ENCODE results near the gene GBP2. TPM values are rescaled to one million over a fixed set of nuclear protein-coding genes. Genes with fewer than 3 reads are reported as not detected.
"Not testable (repeated sequence)": the region's sequence is repeated elsewhere in the genome, so short reads cannot be mapped to it uniquely, and the experiment has no call there.

The GBP2 gene
- total RNA-seq, 1 experiment from 2014 or later, result 0.07 TPM

DNA sequence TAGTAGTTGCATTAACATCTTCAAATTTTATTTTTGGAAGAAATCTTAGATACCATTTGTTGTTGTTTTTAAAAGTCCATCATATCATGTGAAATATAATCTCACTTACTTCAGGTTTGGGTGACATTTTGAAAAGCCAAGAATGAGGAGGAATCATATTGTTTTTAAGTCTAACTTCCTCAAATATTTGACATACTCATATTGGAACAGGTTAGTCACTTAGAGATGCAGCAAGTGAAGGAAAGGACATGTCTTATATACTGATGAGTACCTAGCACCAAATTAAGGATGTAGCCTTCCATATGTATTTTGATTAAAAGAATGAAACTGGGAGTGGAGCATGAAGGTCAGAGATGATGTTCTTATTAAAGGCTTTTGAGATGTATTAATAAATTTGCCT is 23.9 kb downstream of the GBP2 start:
- H3K27me3 ChIP-seq (ENCODE audit: control insufficient read depth, insufficient read depth, low read length), result no peaks in the 10 kb centered on the region
- H3K4me3 ChIP-seq (ENCODE audit: insufficient read depth, low read depth, low read length), result no peak overlapping the region
- no peaks in the 10 kb centered on the region for H3K36me3 ChIP-seq (replicated peaks; ENCODE audit: control insufficient read depth, insufficient read depth, low read length)
- DNase-seq, result no peak

DNA sequence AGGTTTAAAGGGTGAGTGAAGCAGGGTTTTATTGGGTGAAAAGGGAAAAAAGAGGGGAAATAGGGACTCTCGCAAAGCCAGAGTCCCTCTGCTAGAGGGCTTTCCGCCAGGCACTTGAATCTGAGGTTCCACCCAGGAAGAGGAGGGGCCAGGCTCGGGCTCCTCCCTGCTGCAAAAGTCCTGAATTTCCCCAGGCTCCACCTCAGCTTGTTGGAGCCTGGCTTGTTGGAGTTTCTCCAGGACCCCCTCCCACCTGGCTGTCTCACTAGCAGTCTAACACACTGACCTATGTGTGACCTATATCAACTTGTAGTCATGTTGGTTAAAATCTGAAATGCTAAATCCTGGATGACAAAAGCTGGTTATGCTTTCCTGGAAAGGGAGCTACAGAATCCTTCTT is 25.5 kb downstream of the GBP2 start:
- no peaks in the 10 kb centered on the region for H3K36me3 ChIP-seq (replicated peaks; ENCODE audit: control insufficient read depth, insufficient read depth, low read length)
- no peaks in the 10 kb centered on the region for H3K27me3 ChIP-seq (ENCODE audit: control insufficient read depth, insufficient read depth, low read length)
- H3K4me3 ChIP-seq (ENCODE audit: insufficient read depth, low read depth, low read length), result no peak overlapping the region
- no peak for DNase-seq

- H3K36me3 ChIP-seq (replicated peaks; ENCODE audit: control insufficient read depth, insufficient read depth, low read length), result no peaks in the 10 kb centered on the region
- H3K4me3 ChIP-seq (ENCODE audit: insufficient read depth, low read depth, low read length), result no peak overlapping the region
- no peak for DNase-seq
- H3K27me3 ChIP-seq (ENCODE audit: control insufficient read depth, insufficient read depth, low read length), result no peaks in the 10 kb centered on the region
Observed at GRCh38 chr1:89098857-89099256, 27.1 kb downstream of the GBP2 start.

DNA sequence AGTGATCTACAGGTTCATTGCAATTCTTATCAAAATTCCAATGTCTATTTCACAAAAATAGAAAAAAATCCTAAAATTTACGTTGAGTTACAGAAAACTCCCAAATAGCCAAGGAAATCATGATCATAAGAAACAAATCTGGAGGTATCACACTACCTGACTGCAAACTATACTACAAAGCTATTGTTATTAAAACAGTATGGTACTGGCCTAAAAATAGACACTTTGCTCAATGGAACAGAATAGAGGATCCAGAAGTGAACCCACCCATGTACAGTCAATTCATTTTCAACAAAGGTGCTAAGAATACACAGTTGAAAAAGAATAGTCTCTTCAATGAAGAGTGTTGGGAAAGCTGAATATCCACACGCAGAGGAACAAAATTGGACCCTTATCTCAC is 30.2 kb downstream of the GBP2 start:
- no peak for DNase-seq
- no peaks in the 10 kb centered on the region for H3K27me3 ChIP-seq (ENCODE audit: control insufficient read depth, insufficient read depth, low read length)
- no peaks in the 10 kb centered on the region for H3K36me3 ChIP-seq (replicated peaks; ENCODE audit: control insufficient read depth, insufficient read depth, low read length)
- H3K4me3 ChIP-seq (ENCODE audit: insufficient read depth, low read depth, low read length), result no peak overlapping the region

DNA sequence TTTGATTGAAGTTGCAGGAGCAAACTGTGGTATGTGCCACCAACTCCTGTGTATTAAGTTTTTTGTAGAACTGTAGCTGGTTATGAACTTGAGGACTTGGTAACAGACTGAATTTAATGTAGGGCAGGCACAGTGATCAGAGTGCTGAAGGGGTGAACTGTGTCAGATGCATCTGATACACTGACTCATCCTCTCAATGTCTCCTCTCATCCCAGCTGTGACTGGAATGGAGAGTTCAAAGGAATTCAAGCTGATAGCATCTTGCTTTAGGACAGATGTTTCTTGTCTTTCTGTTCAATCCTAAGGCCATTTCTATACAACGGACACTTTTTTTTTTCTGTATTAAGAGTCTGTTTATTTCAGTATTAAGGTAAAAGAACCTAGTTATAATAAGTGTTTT is 36.0 kb downstream of the GBP2 start:
- Histone ChIP-seq H3K4me3 (ENCODE audit: insufficient read depth, low read depth, low read length) (no peak overlapping the region), H3K36me3 (replicated peaks; ENCODE audit: control insufficient read depth, insufficient read depth, low read length) (no peaks in the 10 kb centered on the region), H3K27me3 (ENCODE audit: control insufficient read depth, insufficient read depth, low read length) (no peaks in the 10 kb centered on the region)
- no peak for DNase-seq

GRCh38 chr1:89088572-89088971 is 37.3 kb downstream of the GBP2 start:
- Histone ChIP-seq H3K4me3 (ENCODE audit: insufficient read depth, low read depth, low read length) (no peak overlapping the region), H3K36me3 (replicated peaks; ENCODE audit: control insufficient read depth, insufficient read depth, low read length) (no peaks in the 10 kb centered on the region), H3K27me3 (ENCODE audit: control insufficient read depth, insufficient read depth, low read length) (no peaks in the 10 kb centered on the region)
- DNase-seq, result no peak

GRCh38 chr1:89087241-89087640 is 38.7 kb downstream of the GBP2 start:
- H3K4me3 ChIP-seq (ENCODE audit: insufficient read depth, low read depth, low read length), result no peak overlapping the region
- no peaks in the 10 kb centered on the region for H3K27me3 ChIP-seq (ENCODE audit: control insufficient read depth, insufficient read depth, low read length)
- H3K36me3 ChIP-seq (replicated peaks; ENCODE audit: control insufficient read depth, insufficient read depth, low read length), result no peaks in the 10 kb centered on the region
- no peak for DNase-seq

DNA sequence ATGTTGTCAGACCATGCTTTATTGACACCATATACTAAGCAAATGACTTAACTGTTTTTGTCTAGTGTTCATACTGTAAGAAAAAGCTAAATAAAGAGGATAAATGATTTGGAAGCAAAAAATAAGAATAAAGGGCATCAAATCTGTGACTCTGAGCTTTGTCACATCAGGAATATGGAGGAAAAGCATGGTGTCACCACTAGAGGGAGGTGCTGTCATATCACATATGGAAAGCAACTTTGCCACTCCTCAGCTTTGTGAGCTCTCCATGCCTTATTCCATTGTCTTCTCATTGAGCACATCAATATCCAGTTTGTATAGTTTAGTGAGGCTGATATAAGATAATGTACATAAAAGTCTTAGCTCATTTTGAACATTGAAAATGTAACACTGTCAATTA is 40.1 kb downstream of the GBP2 start:
- Histone ChIP-seq H3K36me3 (replicated peaks; ENCODE audit: control insufficient read depth, insufficient read depth, low read length) (no peaks in the 10 kb centered on the region), H3K4me3 (ENCODE audit: insufficient read depth, low read depth, low read length) (no peak overlapping the region), H3K27me3 (ENCODE audit: control insufficient read depth, insufficient read depth, low read length) (no peaks in the 10 kb centered on the region)
- peak; percentile 57 for DNase-seq

GRCh38 chr1:89081005-89081404 is 44.9 kb downstream of the GBP2 start:
- Histone ChIP-seq H3K27me3 (ENCODE audit: control insufficient read depth, insufficient read depth, low read length) (no peaks in the 10 kb centered on the region), H3K4me3 (ENCODE audit: insufficient read depth, low read depth, low read length) (no peak overlapping the region), H3K36me3 (replicated peaks; ENCODE audit: control insufficient read depth, insufficient read depth, low read length) (no peaks in the 10 kb centered on the region)
- no peak for DNase-seq

- not testable (repeated sequence) for H3K4me3 ChIP-seq (ENCODE audit: insufficient read depth, low read depth, low read length); DNase-seq; H3K27me3 ChIP-seq (ENCODE audit: control insufficient read depth, insufficient read depth, low read length); H3K36me3 ChIP-seq (replicated peaks; ENCODE audit: control insufficient read depth, insufficient read depth, low read length)
Observed at GRCh38 chr1:89080068-89080467, 45.8 kb downstream of the GBP2 start.

DNA sequence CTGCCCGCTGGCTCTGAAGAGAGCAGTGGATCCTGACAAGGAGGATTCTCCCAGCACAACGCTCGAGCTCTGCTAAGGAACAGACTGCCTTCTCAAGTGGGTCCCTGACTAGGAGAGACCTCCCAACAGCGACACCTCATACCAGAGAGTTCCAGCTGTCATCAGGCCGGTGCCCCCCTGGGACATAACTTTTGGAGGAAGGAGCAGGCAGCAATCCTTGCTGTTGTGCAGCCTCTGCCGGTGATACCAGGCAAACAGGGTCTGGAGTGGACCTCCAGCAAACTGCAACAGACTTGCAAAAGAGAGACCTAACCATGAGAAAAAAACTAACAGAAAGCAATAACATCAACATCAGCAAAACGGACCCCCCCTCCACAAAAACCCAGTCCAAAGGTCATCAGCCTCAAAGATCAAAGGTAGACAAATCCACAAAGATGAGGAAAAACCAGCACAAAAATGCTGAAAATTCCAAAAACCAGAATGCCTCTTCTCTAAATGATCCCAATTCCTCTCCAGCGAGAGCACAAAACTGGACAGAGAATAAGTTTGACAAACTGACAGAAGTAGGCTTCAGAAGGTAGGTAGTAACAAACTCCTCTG is 53.3 kb downstream of the GBP2 start:
- not testable (repeated sequence) for H3K36me3 ChIP-seq (replicated peaks; ENCODE audit: control insufficient read depth, insufficient read depth, low read length); H3K4me3 ChIP-seq (ENCODE audit: insufficient read depth, low read depth, low read length); H3K27me3 ChIP-seq (ENCODE audit: control insufficient read depth, insufficient read depth, low read length)

DNA sequence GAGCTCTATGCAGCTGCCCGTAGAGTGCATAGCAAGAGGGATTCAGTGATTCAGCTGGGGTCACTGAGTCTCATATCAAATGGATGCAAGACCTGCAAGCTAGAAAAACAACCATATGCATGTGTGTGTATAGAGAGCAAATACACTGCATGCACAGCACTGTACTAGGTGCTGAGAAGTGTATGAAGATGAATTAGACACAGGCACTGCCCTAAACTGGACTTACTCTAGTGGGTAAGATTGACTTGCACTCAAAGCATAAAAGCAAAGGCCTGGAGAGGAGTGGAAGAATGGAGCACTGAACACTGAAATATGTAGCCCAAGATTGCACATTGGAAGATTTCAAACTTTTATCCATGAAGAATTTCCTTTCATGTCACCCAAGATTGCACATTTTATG is 55.4 kb downstream of the GBP2 start:
- DNase-seq, result no peak
- Histone ChIP-seq H3K36me3 (replicated peaks; ENCODE audit: control insufficient read depth, insufficient read depth, low read length) (no peaks in the 10 kb centered on the region), H3K4me3 (ENCODE audit: insufficient read depth, low read depth, low read length) (no peak overlapping the region), H3K27me3 (ENCODE audit: control insufficient read depth, insufficient read depth, low read length) (no peaks in the 10 kb centered on the region)

More for the DNA sequence above, 53.3 kb downstream of the GBP2 start:
- DNase-seq, result not testable (repeated sequence)

DNA sequence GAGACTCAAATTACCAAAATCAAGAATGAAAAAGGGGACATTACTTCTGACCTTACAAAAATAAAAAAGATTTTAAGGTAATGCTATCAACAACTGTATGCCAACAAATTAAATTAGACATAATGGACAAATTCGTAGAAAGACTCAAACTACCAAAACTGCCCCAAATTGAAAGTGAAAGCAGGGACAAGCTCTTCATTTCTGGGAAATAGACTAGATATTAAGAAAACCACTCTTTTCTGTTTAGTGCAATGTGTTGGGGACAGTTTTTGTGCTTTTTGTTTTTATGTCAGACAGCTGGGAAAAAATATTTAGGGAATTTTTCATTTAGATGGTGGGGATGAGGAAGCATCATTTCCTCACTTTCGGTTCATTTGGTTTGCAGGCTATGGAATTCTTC is 56.0 kb downstream of the GBP2 start:
- Histone ChIP-seq H3K27me3 (ENCODE audit: control insufficient read depth, insufficient read depth, low read length) (no peaks in the 10 kb centered on the region), H3K36me3 (replicated peaks; ENCODE audit: control insufficient read depth, insufficient read depth, low read length) (no peaks in the 10 kb centered on the region), H3K4me3 (ENCODE audit: insufficient read depth, low read depth, low read length) (no peak overlapping the region)
- DNase-seq, result no peak

DNA sequence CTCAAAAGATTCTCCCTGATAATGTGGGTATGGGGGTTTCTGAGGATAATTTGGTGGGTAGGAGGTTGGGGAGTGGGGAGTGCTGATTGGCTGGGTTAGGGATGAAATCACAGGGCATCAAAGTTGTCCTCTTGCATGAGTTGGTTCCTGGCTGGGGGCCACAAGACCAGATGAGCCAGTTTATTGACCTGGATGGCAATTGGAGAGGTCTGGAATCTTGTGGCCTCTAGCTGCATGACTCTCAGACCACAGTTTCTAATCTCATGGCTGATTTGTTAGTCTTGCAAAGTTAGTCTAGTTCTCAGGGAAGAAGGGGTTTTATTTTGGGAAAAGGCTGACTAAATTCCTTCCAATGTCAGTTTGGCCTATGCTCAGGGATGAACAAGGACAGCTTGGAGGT is 57.6 kb downstream of the GBP2 start:
- Histone ChIP-seq H3K36me3 (replicated peaks; ENCODE audit: control insufficient read depth, insufficient read depth, low read length) (no peaks in the 10 kb centered on the region), H3K27me3 (ENCODE audit: control insufficient read depth, insufficient read depth, low read length) (no peaks in the 10 kb centered on the region), H3K4me3 (ENCODE audit: insufficient read depth, low read depth, low read length) (no peak overlapping the region)
- no peak for DNase-seq

GRCh38 chr1:89065079-89065868 is 60.6 kb downstream of the GBP2 start, which contains the start of gene GBP1:
GBP1 (minus strand) TSS chr1:89065208; CDS start chr1:89063234, 1,974 bp downstream.
- DNase-seq, result no peak
- H3K4me3 ChIP-seq (ENCODE audit: insufficient read depth, low read depth, low read length), result no peak within 1 kb of the TSS

More at GRCh38 chr1:89065079-89065868, 60.6 kb downstream of the GBP2 start, which contains the start of gene GBP1:
- Histone ChIP-seq H3K36me3 (replicated peaks; ENCODE audit: control insufficient read depth, insufficient read depth, low read length) (no peaks in the 10 kb centered on the region), H3K27me3 (ENCODE audit: control insufficient read depth, insufficient read depth, low read length) (no peaks in the 10 kb centered on the region)
